Tibial artery (tissue), 4 donors: Measurements from ENCODE around the gene ADARB2.

Experiments used
- DNase-seq, 2 donors: peaks; one replicate each; pipeline ENCODE4 v3.0.0-alpha.2; 2019
- H3K27ac ChIP-seq, 2 donors: fragments of 200-600 bp; sonication (generic) in 1 of 2; 1 replicate in 1 of 2; 2 replicates in 1 of 2; pipeline ENCODE4 v1.5.1; 2018 to 2019; ENCODE audit warnings: mild to moderate bottlenecking in 1 of 2
- H3K27me3 ChIP-seq, 2 donors: fragments of 200-600 bp; sonication (generic) in 1 of 2; one replicate each; pipeline versions ENCODE4 v1.5.1 to v1.6.0; 2016 to 2019
- H3K36me3 ChIP-seq, 3 donors: fragments of 200-600 bp; sonication (generic) in 2 of 3; one replicate each; pipeline ENCODE4 v1.5.1; 2016 to 2019; ENCODE audit warnings: mild to moderate bottlenecking in 2 of 3
- H3K4me1 ChIP-seq, 4 donors: fragments of 200-600 bp; sonication (generic) in 2 of 4; 1 replicate in 3 of 4; 2 replicates in 1 of 4; pipeline ENCODE4 v1.5.1; 2016 to 2019
- H3K4me3 ChIP-seq, 2 donors: fragments of 200-600 bp; sonication (generic) in 1 of 2; 1 replicate in 1 of 2; 2 replicates in 1 of 2; pipeline ENCODE4 v1.5.1; 2018 to 2019; ENCODE audit warnings: mild to moderate bottlenecking in 2 of 2
- H3K9me3 ChIP-seq, 3 donors: fragments of 200-600 bp; sonication (generic) in 1 of 3; one replicate each; pipeline ENCODE4 v1.5.1; 2016 to 2019
- intact Hi-C: fragments of 100-400 bp; cut with DNase I; formaldehyde crosslinking; loops from one replicate; pipeline ENCODE4 v1.15.0; 2023; ENCODE audit warnings: low total_unique reads
- TF ChIP-seq, protein P1 (sequence below), 2 experiments: fragments of 200-600 bp in 1 of 2; fragments of 450-650 bp in 1 of 2; IDR thresholded peaks; one replicate each; pipeline ENCODE4 v1.5.1; 2017 to 2019; ENCODE audit warnings: antibody characterized with exemption in 2 of 2, mild to moderate bottlenecking in 1 of 2, moderate library complexity in 1 of 2

ADARB2 gene

DNA sequence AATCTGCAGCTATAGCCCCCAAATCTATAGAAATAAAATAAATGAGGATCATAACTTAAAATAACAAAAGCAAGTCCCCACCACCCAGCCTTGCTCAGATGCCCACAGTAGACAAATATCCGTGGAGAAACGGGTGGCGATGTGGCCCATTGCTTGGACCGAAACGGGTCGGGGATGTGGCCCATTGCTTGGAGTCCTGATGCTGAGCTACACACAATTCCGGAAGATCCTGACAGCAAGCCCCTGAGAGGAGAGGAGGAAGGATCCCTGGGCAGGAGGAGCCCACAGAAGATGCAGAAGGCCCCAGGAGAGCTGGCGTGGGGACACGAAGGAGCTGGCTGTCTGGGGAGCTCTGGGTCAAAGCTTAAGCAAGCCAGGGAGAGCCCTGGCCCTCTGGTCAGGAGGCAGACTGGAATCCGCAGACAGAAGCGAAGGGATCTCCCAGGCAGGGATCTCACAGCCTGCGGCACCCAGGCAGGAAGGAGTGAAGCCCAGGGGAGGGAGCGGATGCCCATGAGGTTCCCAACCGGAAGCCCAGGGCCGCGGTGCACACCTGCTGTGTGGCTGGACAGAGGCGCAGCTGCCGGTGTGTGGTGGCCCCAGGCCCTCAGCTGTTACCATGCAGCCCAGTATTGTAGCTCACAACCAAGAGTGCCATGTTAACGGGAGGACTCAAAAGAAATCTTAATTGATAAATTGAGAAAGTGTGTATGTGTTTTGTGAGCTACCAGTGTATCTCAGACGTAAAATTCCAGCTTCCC, 138.8 kb downstream of the ADARB2 start:
- Histone ChIP-seq H3K4me1 (no peaks in the 10 kb centered on the region), H3K27me3 (peaks cover 0 to 12% of the 10 kb centered on the region in 2 donors), H3K4me3 (no peak overlapping the region), H3K36me3 (no peaks in the 10 kb centered on the region), H3K27ac (no peak overlapping the region), H3K9me3 (no peaks in the 10 kb centered on the region)
- DNase-seq, result no peak
- intact Hi-C loops, result no loop called here
- TF ChIP-seq, protein P1, sequence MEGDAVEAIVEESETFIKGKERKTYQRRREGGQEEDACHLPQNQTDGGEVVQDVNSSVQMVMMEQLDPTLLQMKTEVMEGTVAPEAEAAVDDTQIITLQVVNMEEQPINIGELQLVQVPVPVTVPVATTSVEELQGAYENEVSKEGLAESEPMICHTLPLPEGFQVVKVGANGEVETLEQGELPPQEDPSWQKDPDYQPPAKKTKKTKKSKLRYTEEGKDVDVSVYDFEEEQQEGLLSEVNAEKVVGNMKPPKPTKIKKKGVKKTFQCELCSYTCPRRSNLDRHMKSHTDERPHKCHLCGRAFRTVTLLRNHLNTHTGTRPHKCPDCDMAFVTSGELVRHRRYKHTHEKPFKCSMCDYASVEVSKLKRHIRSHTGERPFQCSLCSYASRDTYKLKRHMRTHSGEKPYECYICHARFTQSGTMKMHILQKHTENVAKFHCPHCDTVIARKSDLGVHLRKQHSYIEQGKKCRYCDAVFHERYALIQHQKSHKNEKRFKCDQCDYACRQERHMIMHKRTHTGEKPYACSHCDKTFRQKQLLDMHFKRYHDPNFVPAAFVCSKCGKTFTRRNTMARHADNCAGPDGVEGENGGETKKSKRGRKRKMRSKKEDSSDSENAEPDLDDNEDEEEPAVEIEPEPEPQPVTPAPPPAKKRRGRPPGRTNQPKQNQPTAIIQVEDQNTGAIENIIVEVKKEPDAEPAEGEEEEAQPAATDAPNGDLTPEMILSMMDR (IDR thresholded peaks at IDR 0.05), result no peak

DNA sequence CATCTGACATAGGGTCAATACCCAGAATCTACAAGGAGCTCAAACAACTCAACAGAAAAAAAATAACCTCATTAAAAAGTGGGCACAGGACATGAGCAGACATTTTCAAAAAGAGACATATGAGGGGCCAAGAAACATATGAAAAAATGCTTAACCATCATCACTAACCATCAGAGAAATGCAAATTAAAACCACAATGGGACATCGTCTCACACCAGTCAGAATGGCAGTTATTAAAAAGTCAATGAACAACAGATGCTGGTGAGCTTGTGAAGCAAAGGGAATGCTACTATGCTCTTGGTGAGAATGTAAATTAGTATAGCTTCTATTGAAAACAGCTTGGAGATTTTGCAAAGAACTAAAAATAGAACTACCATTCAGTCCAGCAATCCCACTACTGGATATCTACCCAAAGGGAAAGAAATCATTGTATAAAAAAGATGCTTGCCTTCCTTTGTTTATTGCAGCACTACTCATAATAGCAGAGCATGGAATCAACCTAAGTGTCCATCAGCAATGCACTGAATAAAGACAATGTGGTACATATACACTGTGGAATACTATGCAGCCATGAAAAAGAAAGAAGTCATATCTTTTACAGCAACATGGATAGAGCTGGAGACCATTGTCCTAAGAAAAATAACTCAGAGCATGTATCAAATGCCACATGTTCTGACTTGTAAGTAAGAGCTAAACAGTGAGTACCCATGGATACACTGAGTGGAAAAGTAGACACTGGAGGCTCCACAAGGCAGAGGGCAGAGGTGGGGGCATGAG, 139.8 kb downstream of the ADARB2 start:
- no peak overlapping the region for H3K27ac ChIP-seq
- no peak for DNase-seq
- intact Hi-C loops, result no loop called here
- TF ChIP-seq, protein P1 (IDR thresholded peaks at IDR 0.05), result no peak
- no peak overlapping the region for H3K4me3 ChIP-seq
- no peaks in the 10 kb centered on the region for H3K4me1 ChIP-seq
- peaks cover 0 to 12% of the 10 kb centered on the region in 2 donors for H3K27me3 ChIP-seq
- no peaks in the 10 kb centered on the region for H3K9me3 ChIP-seq
- H3K36me3 ChIP-seq, result no peaks in the 10 kb centered on the region

DNA sequence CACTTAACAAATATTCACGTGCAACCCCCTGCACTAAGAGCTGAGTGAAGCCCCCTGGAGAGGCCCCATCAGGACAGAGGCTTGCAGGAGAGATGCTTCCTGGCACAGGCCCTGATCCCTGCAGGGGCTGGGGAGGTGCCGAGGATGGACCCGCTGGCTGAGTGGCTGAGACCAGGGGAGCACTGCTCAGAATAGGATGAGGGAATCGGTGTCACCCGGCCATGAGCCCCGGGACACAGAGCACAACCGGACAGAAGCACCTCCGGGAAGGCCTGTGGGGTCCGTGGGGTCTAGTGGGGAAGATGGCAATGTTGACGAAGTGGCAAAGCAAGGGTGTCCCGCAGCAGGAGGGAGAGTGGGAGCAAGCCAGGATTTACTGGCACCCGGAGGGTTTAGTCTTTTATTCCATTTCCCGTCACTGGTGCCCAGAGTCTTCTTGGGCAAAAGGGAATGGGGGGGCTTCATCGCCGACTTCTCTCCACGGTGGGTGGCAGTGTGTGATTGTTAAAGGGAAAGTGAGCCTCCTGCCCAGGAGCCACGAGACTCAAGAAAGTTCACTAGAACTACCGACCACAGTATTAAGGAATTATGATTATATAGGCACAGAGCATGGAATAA, 140.7 kb downstream of the ADARB2 start:
- no peaks in the 10 kb centered on the region for H3K4me1 ChIP-seq
- H3K27ac ChIP-seq, result no peak overlapping the region
- H3K36me3 ChIP-seq, result no peaks in the 10 kb centered on the region
- TF ChIP-seq, protein P1 (IDR thresholded peaks at IDR 0.05), result no peak
- intact Hi-C loops, result no loop called here
- no peak for DNase-seq
- H3K9me3 ChIP-seq, result no peaks in the 10 kb centered on the region
- H3K4me3 ChIP-seq, result no peak overlapping the region
- peaks cover 0 to 12% of the 10 kb centered on the region in 2 donors for H3K27me3 ChIP-seq

DNA sequence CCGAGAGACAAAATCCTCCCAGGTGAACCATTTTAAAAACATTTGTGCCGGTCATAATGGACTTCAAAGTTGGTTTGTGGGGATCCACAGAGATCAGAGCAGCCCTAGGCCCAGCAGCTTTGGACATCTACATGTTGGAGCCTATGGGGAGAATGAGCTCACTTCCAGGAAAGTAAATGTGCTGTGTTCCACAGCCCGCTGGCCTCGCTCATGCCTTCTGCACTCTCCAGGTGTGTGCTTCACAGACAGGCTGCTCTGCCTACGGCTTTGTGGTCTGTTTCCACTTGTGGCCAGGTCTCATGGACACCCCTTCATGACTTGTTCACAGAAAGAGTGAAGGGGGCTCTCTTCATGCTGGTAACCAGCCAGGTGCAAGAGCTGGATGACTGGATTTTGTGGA, 141.6 kb downstream of the ADARB2 start:
- Histone ChIP-seq H3K27ac (no peak overlapping the region), H3K27me3 (peaks cover 0 to 12% of the 10 kb centered on the region in 2 donors), H3K4me3 (no peak overlapping the region), H3K4me1 (no peaks in the 10 kb centered on the region), H3K9me3 (no peaks in the 10 kb centered on the region), H3K36me3 (no peaks in the 10 kb centered on the region)
- no peak for DNase-seq
- TF ChIP-seq, protein P1 (IDR thresholded peaks at IDR 0.05), result no peak
- intact Hi-C loops, result no loop called here

DNA sequence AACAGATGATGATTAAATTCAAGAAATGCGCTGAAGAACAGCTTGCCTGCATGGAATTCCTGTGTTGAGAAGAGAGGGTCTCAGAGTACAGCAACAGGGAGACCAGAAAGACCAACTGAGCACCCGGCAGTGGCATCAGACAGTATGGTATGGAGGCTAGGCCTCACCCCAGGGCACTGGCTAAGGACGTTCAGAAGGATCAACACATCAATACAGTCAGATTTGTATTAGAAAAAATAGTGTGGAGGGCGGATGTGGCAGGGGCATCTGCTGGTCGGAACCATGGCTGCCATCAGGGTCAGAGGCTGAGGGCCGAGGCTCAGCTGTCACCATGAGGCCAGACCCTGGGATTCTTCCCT, 142.1 kb downstream of the ADARB2 start:
- no peak for DNase-seq
- Histone ChIP-seq H3K9me3 (no peaks in the 10 kb centered on the region), H3K27me3 (peaks cover 0 to 12% of the 10 kb centered on the region in 2 donors), H3K36me3 (no peaks in the 10 kb centered on the region), H3K4me1 (no peaks in the 10 kb centered on the region), H3K27ac (no peak overlapping the region), H3K4me3 (no peak overlapping the region)
- intact Hi-C loops, result no loop called here
- TF ChIP-seq, protein P1 (IDR thresholded peaks at IDR 0.05), result no peak
